ENCODE data around the gene NAA60. TPM values are rescaled to one million over a fixed set of nuclear protein-coding genes. Genes with fewer than 3 reads are reported as not detected.

Gene NAA60
- polyA plus RNA-seq, 1 donor (not counting 4 experiments of a cell fraction or from before 2014, with no cell fraction given) = 30.3 TPM

GRCh38 chr16:3515897-3516296, 72.4 kb downstream of the NAA60 start:
- FAIRE-seq (no peak), DNase-seq (ENCODE audit: low read depth, low spot score) (no peak)
- Histone ChIP-seq H2AFZ (ENCODE audit: control insufficient read depth, low read length) (no peak overlapping the region), H3K9ac (ENCODE audit: control insufficient read depth, extremely low read depth, insufficient read depth, low read length) (no peak overlapping the region), H3K27me3 (ENCODE audit: control insufficient read depth, extremely low read depth, insufficient read depth, low read length) (no peaks in the 10 kb centered on the region), H3K9me1 (ENCODE audit: control insufficient read depth, extremely low read depth, insufficient read depth, low read length) (no peaks in the 10 kb centered on the region), H3K4me1 (ENCODE audit: control insufficient read depth, extremely low read depth, insufficient read depth, low read length) (peaks cover 16% of the 10 kb centered on the region), H4K20me1 (ENCODE audit: control insufficient read depth, extremely low read depth, insufficient read depth, low read length) (no peaks in the 10 kb centered on the region), H3K27ac (ENCODE audit: control insufficient read depth, insufficient read depth, low read length) (no peak overlapping the region), H3K79me2 (ENCODE audit: control insufficient read depth, insufficient read depth, low read length) (no peaks in the 10 kb centered on the region), H3K4me3 (ENCODE audit: control insufficient read depth in 2 of 3, extremely low read depth in 1 of 3, insufficient read depth in 2 of 3, low read depth in 1 of 3, low read length in 3 of 3) (no peak overlapping the region), H3K4me2 (ENCODE audit: control insufficient read depth, extremely low read depth, insufficient read depth, low read depth, low read length) (no peak overlapping the region), H3K36me3 (ENCODE audit: control insufficient read depth in 2 of 2, extremely low read depth in 1 of 2, insufficient read depth in 2 of 2, low read length in 2 of 2) (peaks cover 12 to 13% of the 10 kb centered on the region in 2 experiments), H3K9me3 (ENCODE audit: control insufficient read depth, low read depth, low read length) (no peaks in the 10 kb centered on the region)
- dilution Hi-C loops (cut with MboI; ENCODE audit: extremely low pct_ligation_motif_present, low sequenced_read_pairs) = no loop called here
- TF ChIP-seq EZH2 (IDR thresholded peaks at IDR 0.05; ENCODE audit: low read length) (no peak), CTCF (optimal IDR thresholded peaks at IDR 0.05 in 1 of 3, IDR thresholded peaks at IDR 0.05 in 1 of 3, conservative IDR thresholded peaks at IDR 0.05 in 1 of 3; ENCODE audit: extremely low read depth in 1 of 3, insufficient read depth in 2 of 3, low read length in 3 of 3) (no peak)

- dilution Hi-C loops (cut with MboI; ENCODE audit: extremely low pct_ligation_motif_present, low sequenced_read_pairs) = no loop called here
These were observed 75.0 kb downstream of the NAA60 start for GRCh38 chr16:3518292-3518985.

More at GRCh38 chr16:3518292-3518985, 75.0 kb downstream of the NAA60 start:
- H3K27me3 ChIP-seq (ENCODE audit: control insufficient read depth, extremely low read depth, insufficient read depth, low read length) = no peaks in the 10 kb centered on the region
- peaks cover 16% of the 10 kb centered on the region for H3K4me1 ChIP-seq (ENCODE audit: control insufficient read depth, extremely low read depth, insufficient read depth, low read length)
- H3K9me3 ChIP-seq (ENCODE audit: control insufficient read depth, low read depth, low read length) = no peaks in the 10 kb centered on the region
- no peak overlapping the region for H3K9ac ChIP-seq (ENCODE audit: control insufficient read depth, extremely low read depth, insufficient read depth, low read length)
- H3K79me2 ChIP-seq (ENCODE audit: control insufficient read depth, insufficient read depth, low read length) = no peaks in the 10 kb centered on the region
- no peak overlapping the region for H3K27ac ChIP-seq (ENCODE audit: control insufficient read depth, insufficient read depth, low read length)
- no peaks in the 10 kb centered on the region for H3K9me1 ChIP-seq (ENCODE audit: control insufficient read depth, extremely low read depth, insufficient read depth, low read length)
- no peak overlapping the region for H3K4me3 ChIP-seq (ENCODE audit: control insufficient read depth in 2 of 3, extremely low read depth in 1 of 3, insufficient read depth in 2 of 3, low read depth in 1 of 3, low read length in 3 of 3)
- H4K20me1 ChIP-seq (ENCODE audit: control insufficient read depth, extremely low read depth, insufficient read depth, low read length) = no peaks in the 10 kb centered on the region
- FAIRE-seq = no peak
- no peak overlapping the region for H2AFZ ChIP-seq (ENCODE audit: control insufficient read depth, low read length)
- DNase-seq (ENCODE audit: low read depth, low spot score) = no peak
- peaks cover 10 to 16% of the 10 kb centered on the region in 2 experiments for H3K36me3 ChIP-seq (ENCODE audit: control insufficient read depth in 2 of 2, extremely low read depth in 1 of 2, insufficient read depth in 2 of 2, low read length in 2 of 2)
- TF ChIP-seq EZH2 (IDR thresholded peaks at IDR 0.05; ENCODE audit: low read length) (no peak), CTCF (optimal IDR thresholded peaks at IDR 0.05 in 1 of 3, IDR thresholded peaks at IDR 0.05 in 1 of 3, conservative IDR thresholded peaks at IDR 0.05 in 1 of 3; ENCODE audit: extremely low read depth in 1 of 3, insufficient read depth in 2 of 3, low read length in 3 of 3) (no peak)
- no peak overlapping the region for H3K4me2 ChIP-seq (ENCODE audit: control insufficient read depth, extremely low read depth, insufficient read depth, low read depth, low read length)
